GM13977 (cell line): ENCODE measurements around the gene PLS1.

ENCODE experiments used
- DNase-seq: peaks from one replicate; pipeline ENCODE4 v3.0.0; 2012; ENCODE audit warnings: low spot score
- CTCF ChIP-seq: IDR thresholded peaks from 2 replicates; pipeline ENCODE4 v1.5.1; 2012; ENCODE audit warnings: mild to moderate bottlenecking, control low read depth; ENCODE audit not compliant: insufficient read depth; ENCODE audit errors: extremely low read depth, missing control alignments
- in situ Hi-C: fragments of 300-500 bp; cut with MboI; formaldehyde crosslinking; loops from one replicate; pipeline ENCODE4 v1.12.0; 2022; ENCODE audit warnings: low sequenced_read_pairs, low pct_unique_long_range_greater_than_20kb, mixed read lengths, inconsistent platforms; ENCODE audit not compliant: unreplicated experiment

Gene PLS1

GRCh38 chr3:142664311-142664710 lies 68.1 kb downstream of the PLS1 start:
- in situ Hi-C loops: no loop called here
- DNase-seq: no peak
- no peak for TF ChIP-seq CTCF

- in situ Hi-C loops: no loop called here
- no peak for DNase-seq
Observed at GRCh38 chr3:142664819-142665218, 68.6 kb downstream of the PLS1 start.

GRCh38 chr3:142670120-142670519 lies 73.9 kb downstream of the PLS1 start:
- in situ Hi-C loops: no loop called here
- DNase-seq: no peak
- no peak for TF ChIP-seq CTCF

More at GRCh38 chr3:142664819-142665218, 68.6 kb downstream of the PLS1 start:
- TF ChIP-seq CTCF: no peak

GRCh38 chr3:142676151-142676550 lies 80.0 kb downstream of the PLS1 start:
- in situ Hi-C loops: no loop called here
- no peak for TF ChIP-seq CTCF
- DNase-seq: no peak

GRCh38 chr3:142680710-142681109 lies 84.5 kb downstream of the PLS1 start:
- DNase-seq: no peak
- no peak for TF ChIP-seq CTCF
- in situ Hi-C loops: no loop called here

GRCh38 chr3:142690613-142691012 lies 94.4 kb downstream of the PLS1 start:
- TF ChIP-seq CTCF: no peak
- DNase-seq: no peak
- in situ Hi-C loops: no loop called here

- in situ Hi-C loops: no loop called here
- no peak for TF ChIP-seq CTCF
- no peak for DNase-seq
Observed at GRCh38 chr3:142691527-142691926, 95.3 kb downstream of the PLS1 start.
